SK-N-SH (cell line): Measurements from ENCODE around the gene PIK3R2. TPM values are rescaled to one million over a fixed set of nuclear protein-coding genes. Genes with fewer than 3 reads are reported as not detected.

Experiments used
- CTCF ChIA-PET: fragments of 300-600, 350-600 bp; formaldehyde crosslinking; extraction: SDS; loops from one replicate; lab custom pipeline; 2021; lab: Yijun Ruan, JAX
- POLR2A ChIA-PET: fragments of 350-600 bp; sonication (Branson Sonifier 250); formaldehyde crosslinking; extraction: SDS; loops from one replicate; lab custom pipeline; 2020; ENCODE audit warnings: antibody characterized with exemption, inconsistent platforms; lab: Yijun Ruan, JAX
- DNase-seq: peaks from one replicate; pipeline ENCODE4 v3.0.0; 2012
- H2AFZ ChIP-seq: fragments of 200-600 bp; sonication (generic); 2 replicates; pipeline ENCODE4 v1.8.1; 2016; ENCODE audit warnings: antibody characterized with exemption, mild to moderate bottlenecking, low read depth
- H3F3A ChIP-seq: fragments of 200-600 bp; sonication (generic); replicated peaks from 2 replicates; pipeline ENCODE3; 2016; ENCODE audit warnings: antibody characterized with exemption, mild to moderate bottlenecking; ENCODE audit not compliant: insufficient read depth
- H3K27ac ChIP-seq, 2 experiments: fragments of 200-500 bp in 1 of 2; fragments of 200-600 bp in 1 of 2; sonication (Bioruptor generic) in 1 of 2; sonication (generic), shearing (Covaris generic) in 1 of 2; 2 replicates each; pipeline versions ENCODE4 v1.5.1 to v1.6.1; 2014 to 2016; ENCODE audit warnings: low read depth in 2 of 2, inconsistent platforms in 1 of 2, low read length in 1 of 2, mild to moderate bottlenecking in 1 of 2, mixed read lengths in 1 of 2
- H3K27me3 ChIP-seq: fragments of 200-600 bp; sonication (generic), shearing (Covaris generic); 2 replicates; pipeline ENCODE4 v1.6.1; 2016; ENCODE audit warnings: mixed run types; ENCODE audit not compliant: insufficient read depth
- H3K36me3 ChIP-seq, 2 experiments: fragments of 200-500 bp in 1 of 2; fragments of 200-600 bp in 1 of 2; sonication (Bioruptor generic) in 1 of 2; sonication (generic) in 1 of 2; replicated peaks in 1 of 2; 2 replicates each; pipeline versions ENCODE3 to v1.5.1; 2014 to 2016; ENCODE audit warnings: low read length in 1 of 2, mild to moderate bottlenecking in 1 of 2; ENCODE audit not compliant: insufficient read depth in 2 of 2, control insufficient read depth in 1 of 2
- H3K4me1 ChIP-seq, 2 experiments: fragments of 200-500 bp in 1 of 2; fragments of 200-600 bp in 1 of 2; sonication (Bioruptor generic) in 1 of 2; sonication (generic), shearing (Covaris generic) in 1 of 2; 2 replicates each; pipeline versions ENCODE4 v1.5.1 to v1.6.1; 2014 to 2016; ENCODE audit warnings: low read depth in 1 of 2, low read length in 1 of 2, mixed run types in 1 of 2; ENCODE audit not compliant: insufficient read depth in 2 of 2, control insufficient read depth in 1 of 2
- H3K4me2 ChIP-seq: fragments of 200-600 bp; sonication (generic), shearing (Covaris generic); 2 replicates; pipeline ENCODE4 v1.6.1; 2017; ENCODE audit warnings: mixed run types
- H3K4me3 ChIP-seq, 2 experiments: fragments of 200-500 bp in 1 of 2; fragments of 200-600 bp in 1 of 2; sonication (Bioruptor generic) in 1 of 2; sonication (generic), shearing (Covaris generic) in 1 of 2; 2 replicates each; pipeline versions ENCODE4 v1.5.1 to v1.8.1; 2014 to 2016; ENCODE audit warnings: low read depth in 2 of 2, inconsistent platforms in 1 of 2, low read length in 1 of 2, mild to moderate bottlenecking in 1 of 2, mixed read lengths in 1 of 2, moderate library complexity in 1 of 2
- H3K79me2 ChIP-seq: fragments of 200-600 bp; sonication (generic); 2 replicates; pipeline ENCODE4 v1.8.1; 2017; ENCODE audit warnings: mild to moderate bottlenecking; ENCODE audit not compliant: insufficient read depth
- H3K9ac ChIP-seq: fragments of 200-600 bp; sonication (generic); 2 replicates; pipeline ENCODE4 v1.6.1; 2017; ENCODE audit warnings: mixed run types
- H3K9me2 ChIP-seq: fragments of 200-600 bp; sonication (generic); 2 replicates; pipeline ENCODE4 v1.6.1; 2017; ENCODE audit warnings: mixed run types
- H3K9me3 ChIP-seq: fragments of 200-600 bp; sonication (generic); 2 replicates; pipeline ENCODE4 v1.6.1; 2017; ENCODE audit warnings: mixed run types, mild to moderate bottlenecking, moderate library complexity
- H4K20me1 ChIP-seq: fragments of 200-600 bp; sonication (generic); 2 replicates; pipeline ENCODE4 v1.6.1; 2017; ENCODE audit warnings: mild to moderate bottlenecking, mixed run types; ENCODE audit not compliant: insufficient read depth
- FOXM1 ChIP-seq: IDR thresholded peaks from 2 replicates; pipeline ENCODE4 v1.4.0; 2012; ENCODE audit warnings: low read depth, mild to moderate bottlenecking
- GATA2 ChIP-seq: sonication (generic); formaldehyde crosslinking; IDR thresholded peaks from 2 replicates; pipeline ENCODE4 v1.5.0; 2020; ENCODE audit warnings: mild to moderate bottlenecking, missing genetic modification reagents
- JUND ChIP-seq: IDR thresholded peaks from 2 replicates; pipeline ENCODE4 v1.4.0; 2012
- MAX ChIP-seq: IDR thresholded peaks from 2 replicates; pipeline ENCODE4 v1.4.0; 2012; ENCODE audit warnings: low read depth
- MEF2A ChIP-seq: IDR thresholded peaks from 2 replicates; pipeline ENCODE4 v1.4.0; 2012; ENCODE audit warnings: low read depth, borderline replicate concordance
- NRF1 ChIP-seq: IDR thresholded peaks from 2 replicates; pipeline ENCODE4 v1.6.1; 2012; ENCODE audit warnings: low read depth, mild to moderate bottlenecking, low read length
- POLR2AphosphoS5 ChIP-seq: IDR thresholded peaks from 2 replicates; pipeline ENCODE4 v1.6.1; 2012; ENCODE audit warnings: low read depth, low read length
- RCOR1 ChIP-seq: fragments of 150-350 bp; IDR thresholded peaks from 2 replicates; pipeline ENCODE4 v1.6.1; 2017; ENCODE audit warnings: antibody characterized with exemption, low read length
- RFX5 ChIP-seq: IDR thresholded peaks from 2 replicates; pipeline ENCODE4 v1.6.1; 2012; ENCODE audit warnings: mild to moderate bottlenecking, improper control_type of control experiment, low read length
- RXRA ChIP-seq: IDR thresholded peaks from 2 replicates; pipeline ENCODE4 v1.4.0; 2012; ENCODE audit warnings: low read depth, mild to moderate bottlenecking, borderline replicate concordance
- SIN3A ChIP-seq: IDR thresholded peaks from 2 replicates; pipeline ENCODE4 v1.6.1; 2012; ENCODE audit warnings: low read depth, mild to moderate bottlenecking, low read length, moderate library complexity, borderline replicate concordance
- TEAD4 ChIP-seq: IDR thresholded peaks from 2 replicates; pipeline ENCODE4 v1.4.0; 2012; ENCODE audit warnings: mild to moderate bottlenecking, borderline replicate concordance; ENCODE audit not compliant: insufficient read depth
- USF1 ChIP-seq: IDR thresholded peaks from 2 replicates; pipeline ENCODE4 v1.4.0; 2012; ENCODE audit warnings: low read depth, borderline replicate concordance
- WGBS: methylation state at CpG from one replicate; pipeline ENCODE4 v1.1.6; 2017; ENCODE audit warnings: low lambda C conversion rate; 5-methylcytosine and 5-hydroxymethylcytosine counted together
- polyA plus RNA-seq, 3 experiments: library from polyadenylated mRNA; depleted of rRNA; stranded (reverse); fragments of >200 nt; gene quantifications; 2 replicates each; pipeline ENCODE4 v1.2.3, GENCODE V29; 2012

The PIK3R2 gene
- polyA plus RNA-seq, 1 of the 3 experiments (the other 2 are of a cell fraction), result 36.6 TPM

GRCh38 chr19:18135712-18136584 is 17.0 kb upstream of the PIK3R2 start (continued):
- TF ChIP-seq TEAD4 (no peak), SIN3A (no peak), MAX (no peak), GATA2 (CRISPR knock-in tag) (no peak), RXRA (no peak), MEF2A (no peak), USF1 (no peak), JUND (no peak), RFX5 (no peak)

- no peaks in the 10 kb centered on the region for H3K27me3 ChIP-seq
- no peaks in the 10 kb centered on the region for H3K79me2 ChIP-seq
- H3K9me3 ChIP-seq, result no peaks in the 10 kb centered on the region
- H2AFZ ChIP-seq, result no peak overlapping the region
- no peak for TF ChIP-seq GATA2 (CRISPR knock-in tag)
- TF ChIP-seq TEAD4, result no peak
- TF ChIP-seq RCOR1, result no peak
- no peak for TF ChIP-seq POLR2AphosphoS5
- TF ChIP-seq RXRA, result no peak
- TF ChIP-seq NRF1, result no peak
- TF ChIP-seq FOXM1, result no peak
- TF ChIP-seq, all 33 proteins: peak for 0
- Histone ChIP-seq H3K27ac (no peak overlapping the region), H3K36me3 (peaks cover 9 to 24% of the 10 kb centered on the region in 2 experiments), H3K4me3 (no peak overlapping the region), H3K9me2 (no peaks in the 10 kb centered on the region), H3F3A (no peaks in the 10 kb centered on the region), H4K20me1 (no peaks in the 10 kb centered on the region), H3K4me1 (no peaks in the 10 kb centered on the region), H3K4me2 (no peak overlapping the region), H3K9ac (no peak overlapping the region)
- 98% methylated on average over 8 of the region's 11 CpGs for WGBS
- ChIA-PET POLR2A (interaction anchor here (0.7 kb wide), 1 partner anchor 15 kb away, joined by 3 read pairs; no protein-coding TSS in a partner anchor), CTCF (interaction anchor here (1.5 to 2.3 kb wide), 3 partner anchors 14 to 31 kb away, joined by 4 to 8 read pairs (median 4); no protein-coding TSS in a partner anchor)
- DNase-seq, result no peak
Measured at GRCh38 chr19:18137242-18137641, 15.7 kb upstream of the PIK3R2 start.
